ENCODE measurements around the gene TRUB1. TPM values are rescaled to one million over a fixed set of nuclear protein-coding genes. Genes with fewer than 3 reads are reported as not detected.

TRUB1 gene
- total RNA-seq, 6 experiments from 2014 or later, result 6.7 to 12.5 (median 8.7) TPM

DNA sequence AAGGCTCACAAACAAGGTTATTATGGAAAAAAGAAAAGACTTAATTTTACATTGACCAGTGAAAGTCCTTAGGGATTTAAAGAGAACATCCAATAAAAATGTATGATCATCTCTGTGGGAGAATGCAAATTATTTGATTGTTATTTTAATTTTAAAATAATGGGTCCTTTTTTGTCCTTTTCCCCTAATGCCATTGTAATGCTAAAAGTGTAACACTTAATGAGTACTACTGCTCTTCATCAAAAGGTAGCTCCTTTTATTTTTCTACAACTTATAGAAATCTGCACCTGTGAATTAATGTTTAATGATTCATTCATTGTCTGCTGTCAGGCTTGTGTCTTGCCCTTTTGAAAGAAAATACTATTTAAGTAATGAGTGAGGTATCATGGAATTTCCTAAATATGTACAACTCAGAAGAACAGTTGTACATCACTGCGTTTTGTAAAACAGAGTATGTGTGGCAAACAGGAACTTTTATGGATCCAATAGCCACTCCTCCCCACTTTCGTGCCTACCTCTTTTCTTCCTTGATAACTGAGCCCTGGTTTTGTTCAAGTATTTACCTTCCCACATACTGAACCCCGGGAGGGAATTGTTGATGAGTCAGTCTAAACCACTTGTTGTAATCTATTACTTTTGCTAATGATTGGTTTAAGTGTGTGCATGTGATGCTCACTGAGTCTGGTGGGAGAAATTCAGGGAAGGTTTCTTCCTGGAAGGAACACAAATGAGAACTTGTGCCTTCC lies 19.9 kb upstream of the TRUB1 start:
- Histone ChIP-seq H3K27ac (no peak overlapping the region), H3K4me3 (no peak overlapping the region), H3K36me3 (no peaks in the 10 kb centered on the region), H3K9me3 (no peaks in the 10 kb centered on the region), H3K4me1 (no peaks in the 10 kb centered on the region), H3K27me3 (no peaks in the 10 kb centered on the region)
- ATAC-seq (no peak), DNase-seq (no peak)
- intact Hi-C loops (cut with DNase I), result no loop called here
- TF ChIP-seq, protein P1, sequence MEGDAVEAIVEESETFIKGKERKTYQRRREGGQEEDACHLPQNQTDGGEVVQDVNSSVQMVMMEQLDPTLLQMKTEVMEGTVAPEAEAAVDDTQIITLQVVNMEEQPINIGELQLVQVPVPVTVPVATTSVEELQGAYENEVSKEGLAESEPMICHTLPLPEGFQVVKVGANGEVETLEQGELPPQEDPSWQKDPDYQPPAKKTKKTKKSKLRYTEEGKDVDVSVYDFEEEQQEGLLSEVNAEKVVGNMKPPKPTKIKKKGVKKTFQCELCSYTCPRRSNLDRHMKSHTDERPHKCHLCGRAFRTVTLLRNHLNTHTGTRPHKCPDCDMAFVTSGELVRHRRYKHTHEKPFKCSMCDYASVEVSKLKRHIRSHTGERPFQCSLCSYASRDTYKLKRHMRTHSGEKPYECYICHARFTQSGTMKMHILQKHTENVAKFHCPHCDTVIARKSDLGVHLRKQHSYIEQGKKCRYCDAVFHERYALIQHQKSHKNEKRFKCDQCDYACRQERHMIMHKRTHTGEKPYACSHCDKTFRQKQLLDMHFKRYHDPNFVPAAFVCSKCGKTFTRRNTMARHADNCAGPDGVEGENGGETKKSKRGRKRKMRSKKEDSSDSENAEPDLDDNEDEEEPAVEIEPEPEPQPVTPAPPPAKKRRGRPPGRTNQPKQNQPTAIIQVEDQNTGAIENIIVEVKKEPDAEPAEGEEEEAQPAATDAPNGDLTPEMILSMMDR (IDR thresholded peaks at IDR 0.05), result no peak
- TF ChIP-seq POLR2A (IDR thresholded peaks at IDR 0.05), result no peak
- 42% methylated on average over 3 of the region's 3 CpGs for WGBS (ENCODE audit: insufficient coverage, low coverage, low lambda C conversion rate, missing lambda C conversion rate)

DNA sequence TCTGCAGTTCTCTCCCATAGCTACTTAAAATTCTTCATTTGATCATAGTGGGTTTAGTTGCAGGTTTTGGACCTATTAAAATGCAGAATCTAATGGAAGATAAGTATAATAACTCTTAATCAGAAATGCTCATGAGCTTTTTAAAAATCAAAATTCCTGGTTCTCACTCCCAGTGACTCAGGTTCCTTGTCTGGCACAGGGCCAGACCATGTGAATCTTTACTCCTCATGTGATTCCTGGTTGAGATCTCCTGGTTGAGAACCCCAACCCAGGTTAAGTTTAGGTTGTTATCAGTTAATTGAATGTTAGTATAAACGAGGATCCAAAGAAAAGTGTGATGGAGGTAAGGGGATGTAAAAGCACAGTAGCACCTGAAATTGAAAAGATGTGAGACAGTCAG lies 17.5 kb upstream of the TRUB1 start:
- Histone ChIP-seq H3K27ac (no peak overlapping the region), H3K27me3 (no peaks in the 10 kb centered on the region), H3K4me3 (no peak overlapping the region), H3K36me3 (no peaks in the 10 kb centered on the region), H3K4me1 (no peaks in the 10 kb centered on the region), H3K9me3 (no peaks in the 10 kb centered on the region)
- TF ChIP-seq POLR2A (IDR thresholded peaks at IDR 0.05), result no peak
- TF ChIP-seq, protein P1 (IDR thresholded peaks at IDR 0.05), result no peak
- intact Hi-C loops (cut with DNase I), result no loop called here
- DNase-seq (no peak), ATAC-seq (no peak)
- WGBS (ENCODE audit: insufficient coverage, low coverage, low lambda C conversion rate, missing lambda C conversion rate), result 67% methylated on average over 1 of the region's 1 CpG

DNA sequence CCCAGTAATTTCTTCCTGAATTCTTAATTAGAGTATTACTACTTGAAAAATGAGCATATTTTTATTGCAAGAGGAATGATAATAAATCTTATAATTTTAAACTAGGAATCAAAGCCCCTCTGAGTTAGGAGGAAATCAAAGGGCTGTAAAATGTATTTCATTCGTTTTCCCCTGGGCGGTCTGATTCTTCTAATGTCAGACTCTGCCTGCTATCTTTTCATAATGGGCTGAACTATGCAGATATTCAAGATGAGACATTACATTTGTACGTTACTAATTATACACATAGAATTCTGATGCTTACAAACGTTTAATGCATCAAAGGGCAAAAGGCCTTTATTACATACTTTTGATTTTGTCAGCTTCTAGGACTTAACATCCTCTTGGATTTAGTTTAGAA lies 16.0 kb upstream of the TRUB1 start:
- Histone ChIP-seq H3K9me3 (no peaks in the 10 kb centered on the region), H3K27ac (no peak overlapping the region), H3K4me1 (no peaks in the 10 kb centered on the region), H3K36me3 (no peaks in the 10 kb centered on the region), H3K4me3 (no peak overlapping the region), H3K27me3 (no peaks in the 10 kb centered on the region)
- TF ChIP-seq, protein P1 (IDR thresholded peaks at IDR 0.05), result no peak
- no peak for TF ChIP-seq POLR2A (IDR thresholded peaks at IDR 0.05)
- 62% methylated on average over 4 of the region's 4 CpGs for WGBS (ENCODE audit: insufficient coverage, low coverage, low lambda C conversion rate, missing lambda C conversion rate)
- DNase-seq, result no peak
- intact Hi-C loops (cut with DNase I), result no loop called here
- ATAC-seq, result no peak

DNA sequence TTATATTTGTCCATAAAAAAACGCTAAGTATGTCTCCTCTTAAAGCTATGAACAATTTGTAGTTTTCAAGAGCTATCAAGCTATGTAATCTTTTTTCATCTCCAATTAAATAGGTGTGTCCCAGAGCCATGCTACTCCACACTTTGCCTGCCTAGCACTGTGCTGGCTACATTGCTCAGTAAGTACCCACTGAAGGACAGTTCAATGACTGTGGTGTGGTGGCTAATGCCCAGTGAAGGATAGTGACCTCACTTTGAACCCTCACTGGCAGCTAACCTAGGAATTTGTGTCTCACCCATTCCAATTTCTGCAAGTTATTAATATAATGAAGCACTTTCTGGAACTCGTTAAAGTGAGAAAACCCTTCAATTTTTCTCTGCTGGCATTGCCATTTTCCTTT lies 14.4 kb upstream of the TRUB1 start:
- TF ChIP-seq, protein P1 (IDR thresholded peaks at IDR 0.05), result no peak
- no peak for TF ChIP-seq POLR2A (IDR thresholded peaks at IDR 0.05)
- 61% methylated on average over 2 of the region's 2 CpGs for WGBS (ENCODE audit: insufficient coverage, low coverage, low lambda C conversion rate, missing lambda C conversion rate)
- ATAC-seq (no peak), DNase-seq (no peak)
- no peak overlapping the region for H3K4me3 ChIP-seq
- H3K9me3 ChIP-seq, result no peaks in the 10 kb centered on the region
- H3K36me3 ChIP-seq, result no peaks in the 10 kb centered on the region
- no peaks in the 10 kb centered on the region for H3K4me1 ChIP-seq
- intact Hi-C loops (cut with DNase I), result no loop called here
- H3K27ac ChIP-seq, result no peak overlapping the region
- no peaks in the 10 kb centered on the region for H3K27me3 ChIP-seq
